ENCODE results near the gene MYL7.

The MYL7 gene

GRCh38 chr7:44184206-44184872, 43.2 kb upstream of the MYL7 start:
- H3K4me1 ChIP-seq (ENCODE audit: insufficient read depth, low read length, severe bottlenecking) = no peaks in the 10 kb centered on the region
- no peak overlapping the region for H3K4me3 ChIP-seq (ENCODE audit: low read depth, low read length, poor library complexity, severe bottlenecking)
- H3K9me2 ChIP-seq (ENCODE audit: low read depth, low read length) = no peaks in the 10 kb centered on the region
- no peak overlapping the region for H3K9ac ChIP-seq (ENCODE audit: low read length)
- no peaks in the 10 kb centered on the region for H4K20me1 ChIP-seq (ENCODE audit: insufficient read depth, low read length)
- H3K4me2 ChIP-seq (ENCODE audit: low read length) = no peak overlapping the region
- H2AFZ ChIP-seq (ENCODE audit: low read length) = no peak overlapping the region
- no peaks in the 10 kb centered on the region; the same call in 1 of the 2 replicates for H3K36me3 ChIP-seq (ENCODE audit: insufficient read depth, low read length)
- 0 out of 2 replicates have a peak, but pooled peaks cover 7% of the 10 kb centered on the region for H3K9me3 ChIP-seq (ENCODE audit: low read length)
- H3K27me3 ChIP-seq (ENCODE audit: insufficient read depth, low read length) = peaks cover 26% of the 10 kb centered on the region; the same call in 1 of the 2 replicates
- TF ChIP-seq EZH2 (IDR thresholded peaks at IDR 0.05; ENCODE audit: borderline replicate concordance, low read length) (no peak), CTCF (IDR thresholded peaks at IDR 0.05; ENCODE audit: low read length) (no peak)
- no peak overlapping the region for H3K27ac ChIP-seq (ENCODE audit: low read depth, low read length, poor library complexity, severe bottlenecking)
- no peaks in the 10 kb centered on the region for H3K79me2 ChIP-seq (ENCODE audit: insufficient read depth, low read length)
- no peaks in the 10 kb centered on the region for H3F3A ChIP-seq (ENCODE audit: insufficient read depth, low read length)

GRCh38 chr7:44183386-44183785, 42.3 kb upstream of the MYL7 start:
- H3K4me1 ChIP-seq (ENCODE audit: insufficient read depth, low read length, severe bottlenecking) = no peaks in the 10 kb centered on the region
- H3K9me2 ChIP-seq (ENCODE audit: low read depth, low read length) = no peaks in the 10 kb centered on the region
- no peak for TF ChIP-seq EZH2 (IDR thresholded peaks at IDR 0.05; ENCODE audit: borderline replicate concordance, low read length)
- H3F3A ChIP-seq (ENCODE audit: insufficient read depth, low read length) = no peaks in the 10 kb centered on the region
- H3K4me3 ChIP-seq (ENCODE audit: low read depth, low read length, poor library complexity, severe bottlenecking) = no peak overlapping the region
- no peaks in the 10 kb centered on the region for H3K79me2 ChIP-seq (ENCODE audit: insufficient read depth, low read length)
- H3K4me2 ChIP-seq (ENCODE audit: low read length) = no peak overlapping the region
- H3K27me3 ChIP-seq (ENCODE audit: insufficient read depth, low read length) = peaks cover 21% of the 10 kb centered on the region; the same call in 1 of the 2 replicates
- H4K20me1 ChIP-seq (ENCODE audit: insufficient read depth, low read length) = no peaks in the 10 kb centered on the region
- H3K9ac ChIP-seq (ENCODE audit: low read length) = no peak overlapping the region
- no peaks in the 10 kb centered on the region; the same call in 1 of the 2 replicates for H3K36me3 ChIP-seq (ENCODE audit: insufficient read depth, low read length)
- 0 out of 2 replicates have a peak, but pooled peaks cover 7% of the 10 kb centered on the region for H3K9me3 ChIP-seq (ENCODE audit: low read length)
- no peak overlapping the region for H2AFZ ChIP-seq (ENCODE audit: low read length)
- H3K27ac ChIP-seq (ENCODE audit: low read depth, low read length, poor library complexity, severe bottlenecking) = no peak overlapping the region

- Histone ChIP-seq H2AFZ (ENCODE audit: low read length) (no peak overlapping the region), H3K4me1 (ENCODE audit: insufficient read depth, low read length, severe bottlenecking) (no peaks in the 10 kb centered on the region), H3K27me3 (ENCODE audit: insufficient read depth, low read length) (peaks cover 27% of the 10 kb centered on the region; the same call in 1 of the 2 replicates), H3K9ac (ENCODE audit: low read length) (no peak overlapping the region), H4K20me1 (ENCODE audit: insufficient read depth, low read length) (no peaks in the 10 kb centered on the region), H3F3A (ENCODE audit: insufficient read depth, low read length) (no peaks in the 10 kb centered on the region), H3K4me3 (ENCODE audit: low read depth, low read length, poor library complexity, severe bottlenecking) (no peak overlapping the region), H3K36me3 (ENCODE audit: insufficient read depth, low read length) (no peaks in the 10 kb centered on the region; the same call in 1 of the 2 replicates), H3K4me2 (ENCODE audit: low read length) (no peak overlapping the region), H3K9me3 (ENCODE audit: low read length) (0 out of 2 replicates have a peak, but pooled peaks cover 7% of the 10 kb centered on the region), H3K79me2 (ENCODE audit: insufficient read depth, low read length) (no peaks in the 10 kb centered on the region), H3K9me2 (ENCODE audit: low read depth, low read length) (no peaks in the 10 kb centered on the region), H3K27ac (ENCODE audit: low read depth, low read length, poor library complexity, severe bottlenecking) (no peak overlapping the region)
- no peak for TF ChIP-seq EZH2 (IDR thresholded peaks at IDR 0.05; ENCODE audit: borderline replicate concordance, low read length)
- no peak for TF ChIP-seq CTCF (IDR thresholded peaks at IDR 0.05; ENCODE audit: low read length)
Observed at GRCh38 chr7:44182827-44183226, 41.7 kb upstream of the MYL7 start.

Measured in OCI-LY1 (cell line).